Activated CD8-positive, alpha-beta memory T cell treated with anti-CD3 and anti-CD28 coated beads for 4 hours (primary cell): ENCODE data around the gene RILP.
A peak's percentile ranks its signal among the peaks of the same experiment; 100 is the strongest.

Experiments used
- DNase-seq, 2 donors: peaks; one replicate each; pipeline ENCODE4 v3.0.0-alpha.2; 2020; ENCODE audit warnings: low read depth in 2 of 2

The RILP gene

DNA sequence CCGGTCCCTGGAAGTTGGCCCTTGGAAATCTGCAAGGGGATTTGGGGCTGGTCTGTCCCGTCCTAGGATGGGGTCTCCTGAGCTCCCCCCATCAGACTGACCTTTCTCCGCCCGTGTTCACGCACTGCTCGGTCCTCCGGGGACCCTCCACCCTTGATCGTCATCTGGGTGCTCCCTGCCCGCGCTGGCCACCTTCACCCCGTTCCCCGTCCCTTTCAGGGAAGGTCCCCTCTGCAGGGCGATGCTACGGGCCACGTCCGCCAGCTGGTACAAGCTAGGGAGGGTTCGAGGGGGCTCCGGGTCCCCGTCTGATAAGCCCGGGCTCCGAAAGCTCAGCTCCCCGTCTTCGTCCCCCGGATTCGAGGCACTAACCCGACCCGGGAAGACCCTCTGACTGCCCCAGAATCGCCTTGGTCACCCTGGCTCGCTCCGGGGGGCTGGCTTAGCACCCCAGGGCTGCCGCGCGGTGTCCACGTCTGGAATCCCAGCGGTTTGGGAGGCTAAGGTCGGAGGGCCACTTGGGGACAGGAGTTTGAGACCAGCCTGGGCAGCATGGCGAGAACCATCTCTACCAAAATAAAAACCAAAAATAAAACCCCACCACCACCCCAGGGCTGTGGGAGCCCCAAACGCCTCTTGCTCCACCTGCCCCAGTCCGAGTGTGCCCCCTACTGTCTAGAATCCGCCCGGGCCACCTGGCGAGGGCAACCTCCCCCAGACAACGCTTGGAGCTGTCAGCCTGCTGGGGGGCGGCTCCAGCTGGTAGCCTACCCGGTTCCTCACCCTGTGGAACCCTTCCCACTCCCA, 20.0 kb downstream of the RILP start:
- peak; percentile 54 to 60 for DNase-seq

DNA sequence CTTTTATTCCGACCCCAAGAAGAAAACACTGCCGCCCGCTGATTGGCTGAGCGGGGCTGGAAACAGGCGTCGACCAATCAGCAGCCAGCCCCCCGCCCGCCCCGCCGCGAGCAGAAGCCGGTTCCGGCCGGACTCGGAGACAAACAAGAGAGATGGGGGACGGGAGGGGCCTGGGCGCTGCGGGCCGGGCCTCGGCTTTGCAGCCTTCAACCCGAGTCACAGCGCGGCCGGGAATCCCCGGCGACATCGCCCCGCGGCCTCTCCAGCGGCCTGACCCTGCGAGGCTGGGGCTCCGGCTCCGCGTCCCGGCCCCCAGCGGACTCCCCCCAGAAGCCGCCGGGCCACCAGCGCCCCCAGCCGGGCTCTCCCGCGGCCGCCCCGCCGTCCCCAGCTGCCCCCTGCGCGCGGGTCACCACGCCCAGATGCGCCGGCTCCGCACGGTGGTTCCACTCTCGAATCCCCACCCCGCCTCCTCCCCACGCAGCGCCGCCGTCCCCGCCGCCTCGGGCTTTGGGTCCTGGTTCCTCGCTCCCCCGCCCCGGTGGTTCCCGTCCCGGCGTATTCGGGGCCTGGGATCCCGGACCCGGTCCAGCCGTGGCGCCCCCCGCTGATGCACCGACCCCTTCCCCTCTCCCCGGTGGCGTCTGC, 20.7 kb downstream of the RILP start:
- peak; percentile 78 to 79 for DNase-seq

DNA sequence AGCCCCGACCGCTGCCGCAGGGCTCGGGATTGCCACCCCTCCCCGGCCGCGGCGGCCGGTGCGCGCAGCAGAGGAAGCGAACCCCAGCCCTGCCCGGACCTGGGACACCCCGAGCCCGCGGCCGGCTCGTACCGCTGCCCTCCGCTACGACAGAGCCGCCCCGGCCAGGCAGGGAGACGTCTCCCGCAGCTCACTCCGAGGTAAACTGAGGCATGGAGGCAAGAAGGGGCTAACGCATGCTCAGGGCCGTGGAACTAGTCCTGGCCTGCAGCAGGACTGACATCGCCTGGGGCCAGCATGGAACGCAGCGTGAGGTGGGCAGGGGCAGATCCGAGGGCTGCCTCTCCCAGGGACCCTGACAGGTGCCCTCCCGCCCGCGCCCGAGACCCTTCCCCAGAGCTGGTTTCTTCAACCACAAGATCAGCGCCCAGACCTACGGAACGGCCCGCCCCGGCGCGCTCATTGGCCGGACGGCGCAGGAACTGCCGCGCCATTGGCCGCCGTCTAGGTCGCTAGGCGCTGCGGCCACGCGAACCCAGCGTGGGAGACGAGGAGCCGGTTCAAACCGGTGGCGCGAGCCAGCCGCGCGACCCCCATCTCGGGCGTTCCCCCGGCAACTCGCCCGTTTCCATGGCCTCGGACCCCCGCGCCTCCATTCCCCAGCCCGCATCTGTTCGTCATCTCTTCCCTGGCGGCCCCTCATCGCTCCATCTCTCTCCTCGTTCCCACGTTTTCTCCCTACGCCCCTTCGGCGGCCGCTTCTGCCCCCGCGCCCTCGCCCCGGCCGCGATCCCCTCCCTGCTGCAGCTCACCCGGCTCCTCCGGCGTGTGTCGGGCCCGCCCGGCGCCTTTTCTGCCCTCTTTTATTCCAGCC, 21.4 kb downstream of the RILP start, which contains the start of gene SLC43A2:
SLC43A2 (minus strand) TSS at position 853 of the 874 bp plus-strand sequence. CDS start 960 bp downstream, outside the sequence.
- peak; percentile 38 to 61 for DNase-seq

DNA sequence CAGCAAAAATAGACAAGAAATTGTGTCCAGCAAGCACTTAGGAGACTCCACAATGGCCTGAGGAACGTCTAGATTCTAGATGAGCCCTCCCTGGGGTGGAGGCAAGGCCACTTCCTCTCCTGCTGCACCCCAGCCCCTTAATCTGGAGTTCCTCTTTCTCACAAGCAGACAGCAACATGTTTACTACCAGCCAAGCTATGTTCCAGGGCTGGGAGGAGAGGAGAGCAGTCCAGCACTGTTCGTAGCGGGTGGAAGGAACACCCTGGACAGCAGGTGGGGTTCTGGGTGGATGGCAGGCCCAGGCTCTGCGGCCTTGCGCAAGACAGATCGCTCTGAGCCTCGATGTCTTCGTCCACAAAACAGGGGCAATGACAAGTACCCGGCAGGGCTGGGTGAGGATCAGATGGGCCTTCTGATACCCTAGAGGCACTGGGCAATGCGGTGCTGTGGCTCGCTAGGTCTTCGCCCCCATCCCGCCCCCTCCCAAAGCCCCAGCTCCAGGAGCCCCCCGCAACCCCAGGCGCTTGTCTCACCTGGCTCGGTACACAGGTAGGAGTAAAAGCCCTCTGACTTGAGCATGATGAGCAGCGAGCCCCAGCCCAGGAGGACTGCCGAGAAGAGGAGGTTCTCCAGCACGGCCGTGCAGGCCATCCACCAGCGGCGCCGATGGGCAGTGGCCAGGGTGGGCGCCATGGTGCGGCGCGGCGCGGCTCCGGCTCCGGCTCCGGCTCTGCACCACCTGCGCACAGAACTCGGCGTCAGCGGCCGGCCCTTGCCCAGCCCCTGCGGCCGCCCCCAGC, 22.3 kb downstream of the RILP start:
- DNase-seq = no peak

DNA sequence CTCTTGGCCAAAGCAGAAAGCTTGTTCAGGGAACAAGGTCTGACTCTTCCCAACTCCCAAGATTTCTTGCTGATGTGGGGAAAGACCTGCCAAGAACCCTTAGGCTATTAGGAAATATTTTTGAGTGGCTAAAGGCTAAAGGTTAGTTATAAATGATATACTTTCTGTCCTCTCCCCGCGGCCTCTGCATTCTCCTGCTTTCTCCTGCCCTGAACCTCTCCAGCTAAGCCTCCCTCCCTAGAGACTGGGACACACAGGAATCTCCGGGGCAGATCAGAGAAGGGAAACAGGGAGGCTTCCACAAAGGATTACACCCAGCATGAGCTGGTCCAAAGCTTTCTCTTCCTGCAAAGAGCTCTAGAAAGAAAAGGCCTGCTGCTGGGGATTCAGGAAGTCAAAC, 23.3 kb downstream of the RILP start:
- DNase-seq = no peak

DNA sequence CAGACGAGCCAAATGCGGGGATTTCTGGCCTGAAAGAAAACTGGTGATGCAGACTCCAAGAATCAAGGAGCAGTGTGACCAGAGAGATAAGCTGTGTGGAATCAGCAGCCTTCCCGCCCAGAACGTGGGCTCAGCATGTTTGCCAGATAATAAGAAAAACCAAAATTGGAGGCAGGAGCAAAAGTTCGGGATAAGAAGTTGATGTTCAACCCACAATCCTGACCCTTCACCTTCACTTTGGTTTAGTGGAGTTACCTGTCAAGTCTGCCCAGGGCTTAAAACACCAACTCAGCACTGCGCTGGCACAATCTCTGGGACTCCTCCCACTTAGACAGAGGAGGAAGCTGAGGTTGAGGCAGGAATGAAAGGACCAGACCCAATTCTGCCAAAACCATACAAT, 24.1 kb downstream of the RILP start:
- no peak for DNase-seq

DNA sequence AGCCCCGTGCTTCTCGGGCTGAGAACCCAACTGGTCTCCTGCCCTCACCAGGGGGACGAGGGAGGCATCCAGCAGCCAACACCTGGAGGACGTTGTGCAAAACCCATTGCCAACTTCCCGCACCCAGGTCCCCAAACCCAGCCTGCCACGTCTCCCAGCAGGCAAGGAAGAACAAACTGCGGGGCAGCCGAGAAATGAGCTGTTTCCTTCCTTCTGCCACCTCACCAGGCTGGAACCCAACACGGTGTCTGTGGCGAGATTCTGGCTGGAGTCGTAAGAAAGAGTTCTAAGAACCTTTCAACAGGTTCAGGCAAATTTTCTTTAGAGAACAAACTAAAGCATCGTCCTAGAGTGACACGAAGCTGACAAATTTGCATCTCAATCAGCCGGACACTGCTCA, 24.6 kb downstream of the RILP start:
- DNase-seq = no peak

DNA sequence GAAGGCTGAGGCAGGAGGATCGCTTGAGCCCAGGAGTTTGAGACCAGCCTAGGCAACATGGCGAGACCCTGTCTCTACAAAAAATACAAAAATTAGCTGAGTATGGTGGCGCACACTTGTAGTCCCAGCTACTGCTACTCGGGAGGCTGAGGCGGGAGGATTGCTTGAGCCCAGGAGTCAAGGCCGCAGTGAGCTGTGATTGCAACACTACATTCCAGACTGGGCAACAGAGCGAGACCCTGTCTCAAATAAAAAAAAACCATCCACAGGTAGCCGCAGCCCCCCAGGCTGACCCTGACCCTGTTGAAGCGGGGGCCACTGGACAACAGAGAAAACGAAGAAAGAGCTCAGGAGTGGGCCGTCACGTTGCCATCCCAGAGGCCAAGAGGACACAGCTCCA, 25.0 kb downstream of the RILP start:
- DNase-seq = no peak

DNA sequence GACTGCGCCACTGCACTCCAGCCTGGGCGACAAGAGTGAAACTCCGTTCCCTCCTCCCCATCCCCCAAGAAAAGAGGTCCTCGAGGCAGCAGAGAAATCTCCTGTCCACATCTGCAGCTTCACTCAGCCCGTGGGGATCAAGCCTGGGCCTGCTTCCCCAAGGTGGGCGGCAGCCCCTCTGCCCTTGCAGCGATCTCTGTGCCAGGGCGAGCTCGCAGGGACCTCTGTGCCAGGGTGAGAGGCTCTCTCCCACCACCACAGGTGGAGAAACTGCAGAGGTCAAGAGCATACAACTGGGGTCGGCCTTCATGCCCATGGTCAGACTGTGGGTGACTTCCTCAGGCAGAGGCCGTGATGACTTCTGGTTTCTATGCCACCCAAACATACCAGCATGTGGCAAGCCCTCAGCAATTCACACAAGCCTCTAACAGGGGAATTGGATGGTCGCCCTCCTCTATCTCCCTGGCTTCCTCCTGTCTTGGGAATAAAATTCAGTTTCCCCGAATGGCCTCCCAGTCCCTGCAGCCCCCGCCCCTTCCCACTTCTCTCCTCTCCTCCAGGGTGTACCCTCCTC, 26.5 kb downstream of the RILP start:
- DNase-seq = no peak

DNA sequence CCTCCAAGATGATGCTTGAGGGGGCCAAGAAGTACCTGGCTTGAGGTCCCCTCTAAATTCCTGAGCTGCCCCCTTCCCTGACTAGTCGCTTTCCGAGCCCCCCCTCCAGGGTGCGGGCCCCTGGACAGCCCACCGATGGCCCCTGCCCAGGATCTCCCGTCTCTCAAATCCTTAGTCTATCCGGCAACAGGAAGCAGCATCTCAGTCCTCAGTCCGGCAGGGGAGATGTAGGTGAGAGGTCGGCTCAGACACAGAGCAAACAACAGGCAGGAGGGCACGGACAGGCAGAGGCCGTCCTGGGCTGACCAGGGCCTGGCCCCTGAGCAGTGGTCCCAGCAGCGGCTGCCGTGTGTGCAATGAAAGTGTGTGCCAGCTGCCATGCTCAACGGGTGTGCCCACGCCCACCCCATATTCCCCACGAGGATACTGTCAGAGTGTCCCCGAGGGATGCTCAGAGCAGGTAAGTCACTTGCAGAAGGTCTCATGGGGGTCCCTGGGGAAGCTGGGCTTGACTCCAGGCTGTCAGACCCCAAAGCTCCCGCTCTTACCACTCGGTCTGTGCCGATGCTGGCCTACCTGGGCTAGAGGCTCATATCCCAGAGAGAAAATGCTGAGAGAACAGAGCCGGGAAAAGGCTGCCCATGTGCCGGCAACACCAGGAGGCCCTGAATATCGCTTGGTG, 28.3 kb downstream of the RILP start:
- no peak for DNase-seq

DNA sequence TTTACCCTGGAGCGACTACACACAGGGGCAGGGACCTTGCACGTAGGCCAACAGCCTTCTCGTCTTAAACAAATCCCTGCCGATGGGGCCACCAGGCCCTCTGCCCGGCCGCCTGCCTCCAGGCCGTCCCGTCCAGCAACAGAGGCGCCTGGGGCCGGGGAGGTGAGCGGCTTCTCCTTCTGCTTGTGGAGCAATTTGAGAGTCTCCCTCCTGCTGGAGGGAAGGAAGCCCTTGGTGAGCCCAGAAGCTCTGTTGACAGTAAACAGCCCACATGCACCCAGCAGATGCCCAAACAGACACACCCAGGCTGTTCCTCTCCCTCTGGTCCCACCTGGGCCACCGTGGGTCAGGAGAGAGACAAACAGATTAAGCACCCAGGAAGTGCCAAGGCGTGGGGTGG, 29.2 kb downstream of the RILP start:
- no peak for DNase-seq

DNA sequence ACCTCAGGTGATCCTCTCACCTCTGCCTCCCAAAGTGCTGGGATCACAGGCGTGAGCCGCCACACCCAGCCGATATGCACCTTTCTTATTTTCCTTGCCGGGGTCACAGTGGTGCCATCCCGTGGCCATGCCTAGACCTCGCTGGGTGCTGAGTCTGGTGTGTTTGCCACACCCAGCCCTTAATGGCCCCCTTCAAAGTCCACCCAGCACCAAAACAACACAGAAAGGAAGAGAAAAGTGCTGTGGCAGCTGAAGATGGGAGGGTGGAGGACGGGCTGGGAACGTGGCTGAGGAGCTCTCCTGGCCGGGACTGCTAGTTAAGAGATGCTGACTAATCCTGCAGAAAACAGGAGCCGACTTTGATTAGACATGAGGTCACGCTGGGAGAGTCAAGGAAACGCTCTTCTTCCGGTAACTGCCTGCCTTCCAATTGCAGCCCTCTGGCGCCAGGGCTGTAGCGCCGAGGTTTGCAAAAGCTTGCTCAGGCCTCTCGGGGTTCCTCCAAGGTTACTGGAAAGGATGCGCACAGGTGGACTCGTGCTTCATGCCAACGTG, 32.0 kb downstream of the RILP start:
- no peak for DNase-seq

DNA sequence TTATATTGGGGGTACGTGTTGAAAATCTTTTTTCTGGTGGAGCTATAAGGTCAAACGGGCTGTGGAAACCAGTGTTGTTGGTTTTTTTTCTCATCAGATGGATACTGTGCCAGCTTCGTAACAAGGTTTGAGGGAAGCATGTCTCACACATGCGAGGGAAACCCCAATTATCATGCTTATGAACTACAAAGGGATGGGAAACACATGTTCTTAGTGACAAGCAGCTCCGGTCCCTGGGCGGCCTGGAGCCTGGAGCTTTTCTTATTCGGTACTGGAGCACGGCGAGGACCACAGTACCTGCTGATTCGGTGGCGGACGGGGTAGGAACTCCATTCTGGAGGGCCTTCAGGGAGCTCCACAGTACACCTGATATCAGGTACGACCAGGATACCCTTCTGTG, 33.6 kb downstream of the RILP start:
- no peak for DNase-seq

DNA sequence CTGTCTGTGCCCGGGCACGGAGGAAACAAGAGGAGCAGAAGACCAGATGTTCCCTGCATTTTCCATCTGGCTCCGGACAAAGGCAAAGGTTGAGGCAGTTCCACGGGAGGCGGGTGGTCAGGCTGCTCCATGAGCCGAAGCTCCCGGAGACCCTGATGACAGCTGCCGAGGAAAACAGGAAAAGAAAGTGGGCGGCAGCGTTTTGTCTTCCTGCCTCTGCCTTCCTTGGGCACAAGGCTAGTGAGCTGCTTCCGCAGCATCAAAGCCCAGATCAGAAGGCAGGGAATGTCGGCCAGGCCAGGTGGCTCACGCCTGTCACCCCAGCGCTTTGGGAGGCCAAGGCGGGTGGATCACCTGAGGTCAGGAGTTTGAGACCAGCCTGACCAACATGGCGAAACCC, 37.3 kb downstream of the RILP start:
- DNase-seq = no peak

DNA sequence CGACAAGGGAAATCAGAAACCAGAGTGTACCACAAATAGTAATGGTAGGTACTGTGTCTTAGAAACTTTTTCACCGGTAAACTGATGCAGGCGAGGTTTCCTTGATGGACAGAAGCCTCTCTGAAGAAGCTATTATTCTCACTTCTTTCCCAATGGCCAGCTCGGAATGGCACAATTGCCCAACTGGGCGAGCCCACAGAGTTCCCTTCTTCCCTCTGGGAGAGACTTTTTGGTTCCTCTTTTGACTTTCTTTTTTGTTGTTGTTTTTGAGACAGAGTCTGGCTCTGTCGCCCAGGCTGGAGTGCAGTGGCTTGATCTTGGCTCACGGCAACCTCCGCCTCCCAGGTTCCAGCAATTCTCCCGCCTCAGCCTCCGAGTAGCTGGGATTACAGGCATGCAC, 38.0 kb downstream of the RILP start:
- no peak for DNase-seq

DNA sequence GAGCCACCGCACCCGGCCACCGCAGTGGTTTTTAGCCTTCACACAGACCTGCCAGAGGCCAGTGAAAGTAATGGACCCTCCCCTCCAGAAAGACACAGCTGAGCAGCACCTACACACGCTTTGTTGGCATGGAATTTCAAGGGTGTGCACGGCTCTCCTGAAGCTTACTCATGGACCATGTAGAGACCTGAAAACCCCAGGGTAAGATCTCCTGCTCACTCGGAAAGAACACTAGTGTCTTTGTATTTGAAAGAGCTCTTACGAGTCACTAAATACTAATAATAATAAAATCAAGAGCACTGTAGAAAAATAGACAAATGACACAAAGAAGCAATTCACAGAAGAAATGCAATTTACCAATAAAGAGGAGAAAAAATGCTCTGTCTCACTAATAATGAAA, 41.0 kb downstream of the RILP start:
- DNase-seq = no peak

DNA sequence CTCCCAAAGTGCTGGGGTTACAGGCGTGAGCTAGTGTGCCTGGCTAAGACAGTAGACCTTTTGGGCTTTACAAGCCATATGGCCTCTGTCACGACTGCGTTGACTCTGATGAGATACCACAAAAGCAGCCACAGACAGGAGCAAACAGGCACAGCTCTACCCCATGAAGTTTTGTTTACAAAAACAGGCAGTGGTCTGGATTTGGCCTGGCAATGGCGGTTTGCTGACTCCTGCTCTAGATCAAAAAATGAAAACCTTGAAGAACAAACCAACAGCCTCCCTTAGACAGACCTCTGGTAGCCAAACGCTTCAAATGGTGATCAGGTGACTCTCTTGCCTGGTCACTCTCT, 41.7 kb downstream of the RILP start:
- no peak for DNase-seq

DNA sequence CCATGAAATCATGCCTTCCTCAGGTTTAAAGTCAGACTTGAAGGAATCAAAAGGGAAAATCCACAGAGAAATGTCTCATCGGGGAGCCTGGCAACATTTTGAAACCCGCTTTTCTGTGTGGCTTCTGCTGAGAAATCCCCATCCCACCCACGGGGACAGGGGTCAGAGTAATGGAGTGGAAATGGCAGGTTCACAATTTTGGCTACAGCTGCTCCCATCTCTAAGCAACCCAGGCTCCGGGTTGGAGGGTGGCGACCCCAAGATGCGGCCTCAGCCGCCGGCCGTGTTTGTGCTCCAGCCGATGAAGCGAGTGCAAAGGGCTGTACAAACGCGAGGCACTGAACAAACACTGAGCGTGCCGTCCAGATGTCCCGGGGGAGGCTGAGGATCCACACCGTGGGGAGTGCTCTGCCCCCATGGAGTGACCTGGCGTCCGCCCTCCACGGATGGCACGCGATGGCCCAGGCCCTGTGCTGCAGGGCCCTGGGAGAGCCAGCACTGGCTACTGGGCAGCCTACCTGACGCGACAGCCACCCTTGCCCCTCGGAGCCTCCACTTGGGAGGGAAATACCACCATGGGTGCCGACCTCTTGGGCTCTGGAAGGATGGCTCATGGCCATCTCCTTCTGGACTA, 43.2 kb downstream of the RILP start:
- no peak for DNase-seq

DNA sequence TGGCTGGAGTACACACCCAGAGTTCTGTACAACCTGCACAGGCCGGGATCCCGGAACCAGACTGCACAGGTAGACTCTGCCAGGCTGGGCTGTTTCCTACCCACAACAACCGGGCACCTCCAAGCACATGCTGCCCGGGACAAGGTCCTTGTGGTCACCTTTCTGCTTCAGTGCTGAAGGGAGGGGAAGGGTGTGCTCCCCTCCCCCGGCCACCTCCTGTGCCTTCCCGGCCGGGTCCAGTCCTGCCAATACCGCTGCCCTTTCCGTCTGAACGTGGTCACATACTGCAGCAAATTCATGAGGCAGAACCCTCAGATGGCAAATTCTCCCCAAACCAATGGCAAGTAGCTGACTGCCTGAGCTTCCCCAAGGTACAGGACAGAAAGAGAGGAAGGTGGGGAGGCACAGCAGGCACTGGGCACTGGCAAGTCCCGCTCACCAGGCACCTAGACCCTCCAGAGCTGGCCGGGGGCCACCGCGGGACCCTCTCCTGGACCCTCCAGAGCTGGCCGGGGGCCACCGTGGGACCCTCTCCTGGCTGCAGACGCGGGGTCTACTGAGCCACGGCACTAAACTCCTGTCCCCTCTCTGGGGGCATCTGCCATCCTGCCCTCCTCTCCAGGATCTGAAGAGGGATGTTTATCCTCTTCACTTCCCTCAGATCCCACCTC, 43.9 kb downstream of the RILP start:
- no peak for DNase-seq
